ENCODE measurements around the gene WWTR1. TPM values are rescaled to one million over a fixed set of nuclear protein-coding genes. Genes with fewer than 3 reads are reported as not detected.

WWTR1 gene
- total and polyA plus RNA-seq, 2 donors (not counting 3 experiments of a cell fraction or from before 2014, with no cell fraction given), result 210 to 341 TPM

DNA sequence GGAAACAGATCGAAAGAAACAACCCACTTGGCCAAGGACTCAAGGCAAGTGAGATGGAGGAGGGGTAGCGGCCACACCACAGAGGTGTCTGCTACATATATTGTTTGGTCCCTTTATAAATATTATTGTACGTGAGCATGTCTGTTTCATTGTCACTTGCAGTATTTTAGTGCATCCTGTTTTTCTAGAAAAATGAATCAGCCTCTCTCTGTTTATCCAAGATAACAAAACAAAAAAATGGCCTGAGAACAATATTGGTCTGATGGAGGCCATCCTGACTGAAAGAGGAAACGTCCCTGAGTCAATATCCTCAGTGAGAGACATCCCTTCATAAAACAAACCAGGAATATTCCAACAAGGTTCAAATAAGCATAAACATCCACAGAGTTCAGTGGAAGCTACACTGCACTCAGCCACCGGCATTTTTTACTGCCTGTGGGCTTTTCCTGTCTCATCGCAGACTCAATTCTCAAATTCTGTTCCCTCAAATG, 42.0 kb downstream of the WWTR1 start:
- TF ChIP-seq JUN (IDR thresholded peaks at IDR 0.05; ENCODE audit: borderline replicate concordance, insufficient read depth, insufficient read length, low read depth) (peak; percentile 99), MAX (IDR thresholded peaks at IDR 0.05; ENCODE audit: insufficient read depth, insufficient read length) (no peak), POLR2AphosphoS5 (IDR thresholded peaks at IDR 0.05; ENCODE audit: insufficient read depth, low read depth, low read length) (peak; percentile 97), FOS (IDR thresholded peaks at IDR 0.05; ENCODE audit: borderline replicate concordance, insufficient read depth, low read length) (peak; percentile 99), GATA2 (IDR thresholded peaks at IDR 0.05; ENCODE audit: insufficient read depth, insufficient read length, low read depth, low read length) (peak; percentile 95), POLR2A (IDR thresholded peaks at IDR 0.05; ENCODE audit: low read depth, low read length) (peak; percentile 86), MYC (IDR thresholded peaks at IDR 0.05; ENCODE audit: low read depth, low read length) (peak; percentile 42), EZH2 (IDR thresholded peaks at IDR 0.05; ENCODE audit: borderline replicate concordance, low read depth, low read length, severe bottlenecking) (no peak)
- TF ChIP-seq, protein P1, sequence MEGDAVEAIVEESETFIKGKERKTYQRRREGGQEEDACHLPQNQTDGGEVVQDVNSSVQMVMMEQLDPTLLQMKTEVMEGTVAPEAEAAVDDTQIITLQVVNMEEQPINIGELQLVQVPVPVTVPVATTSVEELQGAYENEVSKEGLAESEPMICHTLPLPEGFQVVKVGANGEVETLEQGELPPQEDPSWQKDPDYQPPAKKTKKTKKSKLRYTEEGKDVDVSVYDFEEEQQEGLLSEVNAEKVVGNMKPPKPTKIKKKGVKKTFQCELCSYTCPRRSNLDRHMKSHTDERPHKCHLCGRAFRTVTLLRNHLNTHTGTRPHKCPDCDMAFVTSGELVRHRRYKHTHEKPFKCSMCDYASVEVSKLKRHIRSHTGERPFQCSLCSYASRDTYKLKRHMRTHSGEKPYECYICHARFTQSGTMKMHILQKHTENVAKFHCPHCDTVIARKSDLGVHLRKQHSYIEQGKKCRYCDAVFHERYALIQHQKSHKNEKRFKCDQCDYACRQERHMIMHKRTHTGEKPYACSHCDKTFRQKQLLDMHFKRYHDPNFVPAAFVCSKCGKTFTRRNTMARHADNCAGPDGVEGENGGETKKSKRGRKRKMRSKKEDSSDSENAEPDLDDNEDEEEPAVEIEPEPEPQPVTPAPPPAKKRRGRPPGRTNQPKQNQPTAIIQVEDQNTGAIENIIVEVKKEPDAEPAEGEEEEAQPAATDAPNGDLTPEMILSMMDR (IDR thresholded peaks at IDR 0.05; ENCODE audit: extremely low read depth in 1 of 2, insufficient read depth in 1 of 2, low read depth in 1 of 2, low read length in 2 of 2), result no peak
- Histone ChIP-seq H3K9me1 (replicated peaks; ENCODE audit: control insufficient read depth, extremely low read depth, insufficient read depth, low read length) (no peaks in the 10 kb centered on the region), H4K20me1 (replicated peaks; ENCODE audit: control insufficient read depth, extremely low read depth, insufficient read depth, low read length) (no peaks in the 10 kb centered on the region), H2AFZ (ENCODE audit: low read depth, low read length) (no peak overlapping the region), H3K4me3 (replicated peaks in 1 of 3; ENCODE audit: insufficient read depth in 1 of 3, low read depth in 1 of 3, low read length in 3 of 3) (no peak overlapping the region), H3K9ac (replicated peaks; ENCODE audit: extremely low read depth, insufficient read depth, low read length) (peak overlapping the region; percentile 94), H3K27ac (ENCODE audit: insufficient read depth, low read depth, low read length) (peak overlapping the region; percentile 99), H3K4me1 (ENCODE audit: control insufficient read depth, extremely low read depth, insufficient read depth, low read length) (peaks cover 96% of the 10 kb centered on the region), H3K79me2 (ENCODE audit: control insufficient read depth, insufficient read depth, low read length) (peaks cover 88% of the 10 kb centered on the region), H3K27me3 (ENCODE audit: control insufficient read depth in 2 of 2, insufficient read depth in 2 of 2, low read length in 2 of 2) (no peaks in the 10 kb centered on the region), H3K9me3 (replicated peaks; ENCODE audit: control insufficient read depth, insufficient read depth, low read length) (no peaks in the 10 kb centered on the region), H3K4me2 (ENCODE audit: insufficient read depth, low read length) (peak overlapping the region; percentile 79), H3K36me3 (ENCODE audit: control insufficient read depth in 2 of 2, extremely low read depth in 1 of 2, insufficient read depth in 2 of 2, low read length in 2 of 2) (peaks cover 4% of the 10 kb centered on the region in 2 experiments)
- no TSS peak for BruUV-seq (replicated peaks)
- ChIA-PET POLR2A (interaction anchor here (1.6 to 2.9 kb wide), 2 partner anchors 40 to 42 kb away, joined by 7 to 8 read pairs; partner anchors contain the start of gene WWTR1), CTCF (interaction anchor here (1.0 to 2.0 kb wide), 6 partner anchors 10 to 102 kb away, joined by 3 to 8 read pairs (median 3); partner anchors contain the start of gene WWTR1)
- intact Hi-C loops (cut with micrococcal nuclease) (loop anchor here (1.0 to 5.0 kb wide), 10 partner anchors 16 to 275 kb away; partner anchors contain the start of genes TM4SF1 and WWTR1), dilution Hi-C loops (cut with MboI; ENCODE audit: extremely low pct_ligation_motif_present, low sequenced_read_pairs) (no loop called here)
- FAIRE-seq (peak; percentile 92), DNase-seq (ENCODE audit: low read depth, low spot score) (peak; percentile 99)
